DND-41 (cell line): ENCODE data around the gene SAMD4A.

Experiments
- ATAC-seq: fragments of 200-7000 bp; cut with Tn5 transposase; 3 replicates; pipeline ENCODE4 v1.9.1; 2021; ENCODE audit warnings: low read depth; ENCODE audit not compliant: insufficient read depth
- DNase-seq: peaks from one replicate; pipeline ENCODE4 v3.0.0-alpha.2; 2020
- H2AFZ ChIP-seq: 2 replicates; pipeline ENCODE4 v1.6.0; 2012; ENCODE audit warnings: low read depth, low read length
- H3K27ac ChIP-seq: 2 replicates; pipeline ENCODE4 v1.5.1; 2012; ENCODE audit warnings: low read length, inconsistent platforms
- H3K27me3 ChIP-seq: fragments of 200-600 bp; sonication (generic); 2 replicates; pipeline ENCODE4 v1.6.0; 2012; ENCODE audit warnings: low read length, mild to moderate bottlenecking, inconsistent platforms; ENCODE audit not compliant: insufficient read depth, poor library complexity
- H3K36me3 ChIP-seq: 2 replicates; pipeline ENCODE4 v1.5.1; 2012; ENCODE audit warnings: low read length, inconsistent platforms; ENCODE audit not compliant: insufficient read depth
- H3K4me1 ChIP-seq: 2 replicates; pipeline ENCODE4 v1.5.1; 2012; ENCODE audit warnings: mild to moderate bottlenecking, low read length; ENCODE audit not compliant: insufficient read depth
- H3K4me2 ChIP-seq: 2 replicates; pipeline ENCODE4 v1.6.0; 2012; ENCODE audit warnings: mild to moderate bottlenecking, moderate library complexity, low read length, inconsistent platforms; ENCODE audit not compliant: insufficient read depth
- H3K4me3 ChIP-seq, 2 experiments: fragments of 200-600 bp in 1 of 2; shearing (Covaris generic) in 1 of 2; 2 replicates each; pipeline ENCODE4 v1.5.1; 2012 to 2016; ENCODE audit warnings: inconsistent platforms in 2 of 2, low read length in 2 of 2, mild to moderate bottlenecking in 2 of 2, low read depth in 1 of 2, moderate library complexity in 1 of 2
- H3K79me2 ChIP-seq: 2 replicates; pipeline ENCODE4 v1.6.0; 2012; ENCODE audit warnings: low read length, inconsistent platforms; ENCODE audit not compliant: insufficient read depth
- H3K9ac ChIP-seq: 2 replicates; pipeline ENCODE4 v1.6.0; 2012; ENCODE audit warnings: low read depth, mild to moderate bottlenecking, inconsistent platforms, low read length, moderate library complexity
- H3K9me3 ChIP-seq: 2 replicates; pipeline ENCODE4 v1.5.1; 2012; ENCODE audit warnings: low read length, moderate library complexity, mild to moderate bottlenecking, inconsistent platforms; ENCODE audit not compliant: insufficient read depth, severe bottlenecking
- H4K20me1 ChIP-seq: 2 replicates; pipeline ENCODE4 v1.6.0; 2012; ENCODE audit warnings: low read length; ENCODE audit not compliant: insufficient read depth
- CTCF ChIP-seq: IDR thresholded peaks from 2 replicates; pipeline ENCODE4 v1.5.1; 2012; ENCODE audit warnings: borderline replicate concordance, low read length, moderate library complexity, mild to moderate bottlenecking; ENCODE audit not compliant: poor library complexity, severe bottlenecking; ENCODE audit errors: extremely low read depth
- EZH2 ChIP-seq: IDR thresholded peaks from 3 replicates; pipeline ENCODE4 v1.6.1; 2012; ENCODE audit warnings: borderline replicate concordance, low read depth, mild to moderate bottlenecking, moderate library complexity, low read length, inconsistent platforms; ENCODE audit not compliant: severe bottlenecking

The SAMD4A gene

DNA sequence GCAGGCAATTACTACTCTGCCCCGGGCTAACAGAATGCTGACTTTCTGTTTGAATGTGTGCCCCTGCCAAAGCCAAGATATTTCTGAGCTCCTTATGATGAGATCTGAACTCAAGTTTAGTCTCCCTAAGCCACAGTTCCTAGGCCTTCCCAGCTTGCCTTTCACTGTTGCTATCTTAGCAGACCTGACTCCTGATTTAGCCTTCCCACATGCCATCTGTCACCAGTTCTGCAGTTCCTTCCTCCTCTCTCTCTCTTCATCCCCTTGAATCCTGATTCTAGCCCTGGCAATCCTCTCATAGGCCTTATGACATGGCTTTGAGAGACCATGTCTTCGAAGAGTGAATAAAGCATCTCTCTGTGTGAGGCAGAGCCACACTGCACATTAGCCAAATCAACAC is 12.5 kb upstream of the SAMD4A start:
- no peaks in the 10 kb centered on the region for H3K9me3 ChIP-seq
- H3K4me2 ChIP-seq, result no peak overlapping the region
- H3K4me1 ChIP-seq, result no peaks in the 10 kb centered on the region
- DNase-seq, result no peak
- H3K4me3 ChIP-seq, result no peak overlapping the region
- ATAC-seq, result no peak
- H3K79me2 ChIP-seq, result no peaks in the 10 kb centered on the region
- TF ChIP-seq CTCF, result no peak
- TF ChIP-seq EZH2, result no peak
- H3K9ac ChIP-seq, result no peak overlapping the region
- H4K20me1 ChIP-seq, result no peaks in the 10 kb centered on the region
- H2AFZ ChIP-seq, result no peak overlapping the region
- no peaks in the 10 kb centered on the region for H3K36me3 ChIP-seq
- H3K27ac ChIP-seq, result no peak overlapping the region
- no peaks in the 10 kb centered on the region for H3K27me3 ChIP-seq

- DNase-seq (no peak), ATAC-seq (no peak)
- Histone ChIP-seq H2AFZ (no peak overlapping the region), H3K4me2 (no peak overlapping the region), H3K4me3 (no peak overlapping the region), H3K9me3 (no peaks in the 10 kb centered on the region), H3K79me2 (no peaks in the 10 kb centered on the region), H3K9ac (no peak overlapping the region), H3K27ac (no peak overlapping the region), H4K20me1 (no peaks in the 10 kb centered on the region), H3K4me1 (no peaks in the 10 kb centered on the region), H3K27me3 (peaks cover 4% of the 10 kb centered on the region), H3K36me3 (no peaks in the 10 kb centered on the region)
- TF ChIP-seq CTCF (no peak), EZH2 (no peak)
Measured at GRCh38 chr14:54555651-54556050, 11.3 kb upstream of the SAMD4A start.

DNA sequence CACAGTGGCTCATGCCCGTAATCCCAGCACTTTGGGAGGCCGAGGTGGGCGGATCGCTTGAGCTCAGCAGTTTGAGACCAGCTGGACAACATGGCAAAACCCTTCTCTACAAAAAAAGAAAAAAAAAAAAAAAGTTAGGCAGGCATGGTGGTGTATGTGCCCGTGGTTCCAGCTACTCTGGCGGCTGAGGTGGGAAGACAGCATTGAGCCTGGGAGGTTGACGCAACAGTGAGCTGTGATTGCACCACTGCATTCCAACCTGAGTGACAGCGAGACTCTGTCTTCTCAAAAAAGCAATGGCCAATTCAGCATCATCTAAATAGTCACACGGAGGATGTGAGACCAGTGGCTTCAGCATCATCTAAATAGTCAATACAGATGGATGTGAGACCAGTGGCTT is 10.4 kb upstream of the SAMD4A start:
- TF ChIP-seq CTCF, result no peak
- TF ChIP-seq EZH2, result no peak
- Histone ChIP-seq H3K4me2 (no peak overlapping the region), H3K27ac (no peak overlapping the region), H3K4me1 (no peaks in the 10 kb centered on the region), H2AFZ (no peak overlapping the region), H3K9ac (no peak overlapping the region), H4K20me1 (no peaks in the 10 kb centered on the region), H3K36me3 (no peaks in the 10 kb centered on the region), H3K79me2 (no peaks in the 10 kb centered on the region), H3K9me3 (no peaks in the 10 kb centered on the region), H3K27me3 (peaks cover 4% of the 10 kb centered on the region), H3K4me3 (no peak overlapping the region)
- no peak for ATAC-seq
- no peak for DNase-seq

DNA sequence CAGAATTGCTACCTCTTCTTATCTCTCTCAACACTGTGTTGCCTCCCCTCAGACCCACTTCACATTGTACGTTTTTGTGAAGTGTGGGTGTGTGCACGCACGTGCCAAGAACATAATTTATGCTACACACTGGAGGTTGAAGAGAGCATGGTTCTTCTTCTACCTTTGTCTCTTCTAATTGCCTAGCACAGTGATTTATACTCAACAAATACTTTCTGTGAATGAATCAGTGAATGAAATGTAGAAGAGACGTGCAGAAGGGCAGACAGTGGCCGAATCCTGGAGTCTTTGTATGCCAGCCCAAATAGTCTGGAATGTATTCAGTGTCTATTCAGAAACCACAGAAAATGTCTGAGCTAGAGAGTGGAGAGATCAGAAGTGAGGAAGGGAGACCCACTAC is 4.6 kb upstream of the SAMD4A start:
- H3K4me3 ChIP-seq, result no peak overlapping the region
- no peaks in the 10 kb centered on the region for H3K79me2 ChIP-seq
- H4K20me1 ChIP-seq, result peaks cover 6% of the 10 kb centered on the region
- H3K36me3 ChIP-seq, result no peaks in the 10 kb centered on the region
- no peak for ATAC-seq
- no peak overlapping the region for H3K27ac ChIP-seq
- H3K9ac ChIP-seq, result no peak overlapping the region
- TF ChIP-seq EZH2 (no peak), CTCF (no peak)
- H3K4me2 ChIP-seq, result no peak overlapping the region
- DNase-seq, result no peak
- no peak overlapping the region for H2AFZ ChIP-seq
- H3K9me3 ChIP-seq, result no peaks in the 10 kb centered on the region
- peaks cover 22% of the 10 kb centered on the region for H3K4me1 ChIP-seq
- peaks cover 36% of the 10 kb centered on the region for H3K27me3 ChIP-seq
